GM10847 (cell line): ENCODE results near the gene PRDM2.

Source experiments
- POLR2A ChIP-seq: IDR thresholded peaks from 2 replicates; pipeline ENCODE4 v1.6.1; 2011; ENCODE audit not compliant: insufficient read length; ENCODE audit errors: extremely low read depth

The PRDM2 gene

DNA sequence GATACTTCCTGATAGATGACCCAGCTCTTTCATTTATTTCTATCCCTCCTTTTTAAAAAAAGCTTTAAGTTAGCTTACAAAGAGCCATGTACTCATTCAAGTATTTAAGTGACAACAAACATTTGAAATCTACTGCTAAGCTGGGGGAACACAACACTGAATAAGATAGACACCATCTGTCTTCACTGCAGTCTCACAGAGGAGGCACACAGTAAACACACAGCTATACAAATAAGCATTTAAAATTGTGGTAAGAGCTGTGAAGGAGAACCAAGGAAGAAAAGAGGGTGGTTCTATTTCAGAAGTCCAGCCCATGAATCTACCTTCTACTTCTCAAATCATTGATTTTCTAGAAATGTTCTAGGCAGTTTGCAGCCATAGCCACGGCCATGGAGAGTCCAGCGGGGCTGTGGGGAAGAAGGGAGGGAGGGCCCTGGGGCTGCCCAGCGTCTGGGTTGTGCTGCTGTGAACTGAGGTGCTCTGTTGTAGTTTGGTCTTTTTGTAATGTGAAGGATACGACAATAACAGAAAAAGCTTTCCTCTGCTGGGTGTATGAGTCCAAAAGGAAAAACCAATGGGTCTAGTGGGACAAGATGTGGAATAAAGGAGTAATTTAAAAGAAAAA, 28.2 kb downstream of the PRDM2 start:
- TF ChIP-seq POLR2A: no peak

DNA sequence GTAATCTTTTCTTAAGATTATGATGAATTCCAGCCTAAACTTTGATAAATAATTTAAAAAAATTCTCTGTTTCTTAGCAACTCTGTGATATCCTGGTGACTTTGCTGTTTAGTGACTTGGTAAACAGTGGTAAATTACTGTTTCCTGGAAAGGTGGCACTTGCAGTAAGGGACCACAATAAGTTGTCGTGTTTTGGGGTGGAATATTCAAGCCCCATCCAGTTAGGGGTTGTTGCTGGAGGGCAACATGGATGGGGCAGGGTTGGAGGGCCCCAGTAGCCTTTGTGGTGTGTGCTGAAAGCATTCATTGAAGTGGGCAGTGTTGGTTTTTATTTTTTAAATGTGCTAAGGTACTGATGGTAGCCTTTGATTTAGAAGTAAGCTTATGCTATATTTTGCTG, 30.3 kb downstream of the PRDM2 start:
- TF ChIP-seq POLR2A: no peak

GRCh38 chr1:13730751-13731482, 30.9 kb downstream of the PRDM2 start:
- TF ChIP-seq POLR2A: peak; percentile 56

- no peak for TF ChIP-seq POLR2A
Observed at GRCh38 chr1:13731897-13732296, 31.9 kb downstream of the PRDM2 start.

GRCh38 chr1:13732971-13733667, 33.1 kb downstream of the PRDM2 start:
- no peak for TF ChIP-seq POLR2A

GRCh38 chr1:13733711-13734110, 33.7 kb downstream of the PRDM2 start:
- TF ChIP-seq POLR2A: no peak

GRCh38 chr1:13735168-13735930, 35.4 kb downstream of the PRDM2 start:
- no peak for TF ChIP-seq POLR2A

DNA sequence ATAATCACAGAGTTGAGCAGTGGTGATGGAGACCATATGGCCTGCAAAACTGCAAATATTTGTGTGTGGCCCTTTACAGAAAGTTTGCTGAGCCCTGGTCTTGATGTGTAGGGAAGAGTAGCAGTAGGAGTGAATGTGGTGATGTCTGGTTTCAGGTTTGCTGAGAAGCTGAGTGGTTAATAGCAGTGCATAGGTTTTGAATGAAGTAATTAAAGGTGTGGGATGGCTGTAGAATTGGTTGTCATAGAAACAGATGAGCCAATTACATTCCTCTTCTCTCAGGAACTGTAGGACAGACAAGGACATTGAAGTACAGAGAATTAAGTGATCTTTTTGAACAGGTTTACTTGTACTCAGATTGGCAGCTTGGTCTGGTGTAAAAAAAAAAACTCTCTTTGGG, 37.4 kb downstream of the PRDM2 start:
- TF ChIP-seq POLR2A: no peak

GRCh38 chr1:13746342-13746741, 46.4 kb downstream of the PRDM2 start:
- no peak for TF ChIP-seq POLR2A

DNA sequence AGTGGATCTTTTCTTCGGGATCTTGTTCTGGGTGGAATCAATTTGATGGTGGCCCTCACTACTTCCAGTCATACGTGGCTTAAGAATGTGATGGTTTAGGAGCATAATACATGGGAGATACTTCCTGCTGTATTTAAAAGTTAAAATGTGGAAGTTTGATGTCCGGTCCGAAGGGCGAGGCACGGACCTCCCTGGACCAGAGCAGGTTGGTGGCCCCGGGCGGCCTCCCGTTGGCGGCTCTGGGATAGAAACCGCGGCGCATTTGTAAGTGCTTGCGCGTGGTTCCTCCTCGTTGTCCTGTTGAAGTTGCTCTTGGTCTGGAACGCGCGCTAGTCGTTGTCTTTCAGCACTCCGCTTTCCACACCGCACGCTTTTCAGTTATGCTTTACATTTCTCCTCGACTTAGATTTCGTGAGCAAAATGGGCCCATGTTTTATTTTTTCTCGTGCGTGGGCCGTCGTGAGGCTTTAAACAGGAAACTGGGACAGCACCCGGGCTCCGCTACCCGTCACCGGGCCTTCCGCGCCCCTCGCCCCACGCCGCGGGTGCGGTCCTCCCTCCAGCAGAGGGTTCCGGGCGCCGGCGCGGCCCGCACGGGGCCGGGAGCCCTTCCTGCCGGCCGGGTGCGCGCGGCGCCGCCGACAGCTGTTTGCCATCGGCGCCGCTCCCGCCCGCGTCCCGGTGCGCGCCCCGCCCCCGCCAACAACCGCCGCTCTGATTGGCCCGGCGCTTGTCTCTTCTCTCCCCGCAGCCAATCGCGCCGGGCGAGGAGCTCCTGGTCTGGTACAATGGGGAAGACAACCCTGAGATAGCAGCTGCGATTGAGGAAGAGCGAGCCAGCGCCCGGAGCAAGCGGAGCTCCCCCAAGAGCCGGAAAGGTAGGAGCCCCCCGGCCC, 48.9 kb downstream of the PRDM2 start:
- peak; percentile 74 for TF ChIP-seq POLR2A

GRCh38 chr1:13749543-13750341, 49.8 kb downstream of the PRDM2 start:
- no peak for TF ChIP-seq POLR2A

GRCh38 chr1:13751458-13751871, 51.5 kb downstream of the PRDM2 start:
- TF ChIP-seq POLR2A: no peak

GRCh38 chr1:13751985-13752384, 52.0 kb downstream of the PRDM2 start:
- no peak for TF ChIP-seq POLR2A

DNA sequence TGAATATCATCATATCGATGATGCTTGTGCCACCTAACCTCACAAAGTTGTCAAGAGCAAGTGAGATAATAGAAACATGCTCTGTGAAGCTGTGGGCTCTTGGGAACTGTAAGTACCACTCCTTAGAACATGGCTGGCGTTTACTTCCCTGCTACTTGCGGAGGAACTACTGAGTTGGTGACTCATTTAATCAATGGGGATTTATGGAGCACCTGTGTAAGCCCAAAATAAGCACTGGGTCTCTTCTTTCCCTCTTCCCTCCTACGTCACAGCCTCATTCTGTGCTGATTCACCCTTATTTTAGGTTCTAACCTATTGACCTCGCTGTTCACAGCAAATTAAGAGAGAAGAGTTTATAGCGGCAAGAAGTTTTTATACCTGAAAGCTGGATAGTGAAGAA, 52.9 kb downstream of the PRDM2 start:
- TF ChIP-seq POLR2A: no peak
